Vagina (tissue), 2 donors: ENCODE data around the gene TRO. TPM values are rescaled to one million over a fixed set of nuclear protein-coding genes. Genes with fewer than 3 reads are reported as not detected.

Experiments used
- DNase-seq, 2 donors: peaks; one replicate each; pipeline ENCODE4 v3.0.0-alpha.2; 2017; ENCODE audit errors: extremely low spot score in 2 of 2
- H3K27ac ChIP-seq: fragments of 200-600 bp; sonication (generic); one replicate; pipeline ENCODE4 v1.5.1; 2019
- H3K27me3 ChIP-seq: fragments of 200-600 bp; sonication (generic); one replicate; pipeline ENCODE4 v1.5.1; 2019
- H3K36me3 ChIP-seq, 2 donors: fragments of 200-600 bp; sonication (generic); one replicate each; pipeline ENCODE4 v1.5.1; 2017 to 2019
- H3K4me1 ChIP-seq: fragments of 200-600 bp; sonication (generic); one replicate; pipeline ENCODE4 v1.5.1; 2019
- H3K4me3 ChIP-seq, 2 donors: fragments of 200-600 bp; sonication (generic); 1 replicate in 1 of 2; 2 replicates in 1 of 2; pipeline ENCODE4 v1.5.1; 2016 to 2019
- H3K9me3 ChIP-seq: fragments of 200-600 bp; sonication (generic); one replicate; pipeline ENCODE4 v1.5.1; 2019
- CTCF ChIP-seq, 3 experiments: fragments of 450-650 bp in 2 of 3; fragments of 200-600 bp in 1 of 3; sonication (generic) in 1 of 3; IDR thresholded peaks; one replicate each; pipeline ENCODE4 v1.5.1; 2017 to 2019; ENCODE audit warnings: antibody characterized with exemption in 3 of 3, mild to moderate bottlenecking in 2 of 3, moderate library complexity in 2 of 3
- POLR2A ChIP-seq, 2 donors: fragments of 450-650 bp; IDR thresholded peaks; one replicate each; pipeline ENCODE4 v1.6.1; 2017; ENCODE audit warnings: antibody characterized with exemption in 2 of 2, mild to moderate bottlenecking in 2 of 2, moderate library complexity in 2 of 2
- POLR2AphosphoS5 ChIP-seq, 2 donors: sonication (generic); formaldehyde crosslinking; IDR thresholded peaks; one replicate each; pipeline ENCODE4 v1.9.0; 2017; ENCODE audit warnings: antibody characterized with exemption in 2 of 2, mild to moderate bottlenecking in 2 of 2, low read depth in 1 of 2; ENCODE audit not compliant: insufficient read depth in 1 of 2
- intact Hi-C: fragments of 100-400 bp; cut with DNase I; formaldehyde crosslinking; loops from one replicate; pipeline ENCODE4 v1.15.1; 2023
- total RNA-seq: library from RNA; depleted of rRNA; stranded (reverse); fragments of >200 nt; gene quantifications from one replicate; pipeline ENCODE4 v1.2.3, GENCODE V29; 2016

The TRO gene
- total RNA-seq, 1 donor from 2014 or later = 12.3 TPM

GRCh38 chrX:54945224-54945623, 24.6 kb downstream of the TRO start:
- intact Hi-C loops = no loop called here
- Histone ChIP-seq H3K36me3 (no peaks in the 10 kb centered on the region), H3K9me3 (no peaks in the 10 kb centered on the region), H3K27me3 (no peaks in the 10 kb centered on the region), H3K27ac (no peak overlapping the region), H3K4me1 (no peaks in the 10 kb centered on the region), H3K4me3 (no peak overlapping the region)
- no peak for TF ChIP-seq POLR2A (IDR thresholded peaks at IDR 0.05)
- TF ChIP-seq POLR2AphosphoS5 (IDR thresholded peaks at IDR 0.05; ENCODE audit: insufficient read depth in 1 of 2, low read depth in 1 of 2) = no peak
- TF ChIP-seq CTCF (IDR thresholded peaks at IDR 0.05) = no peak
- no peak for DNase-seq

GRCh38 chrX:54950730-54951375, 30.2 kb downstream of the TRO start:
- no peaks in the 10 kb centered on the region for H3K36me3 ChIP-seq
- H3K4me3 ChIP-seq = no peak overlapping the region
- TF ChIP-seq CTCF (IDR thresholded peaks at IDR 0.05) = no peak
- no peak for TF ChIP-seq POLR2A (IDR thresholded peaks at IDR 0.05)
- H3K9me3 ChIP-seq = no peaks in the 10 kb centered on the region
- DNase-seq = no peak
- intact Hi-C loops = no loop called here
- H3K27me3 ChIP-seq = no peaks in the 10 kb centered on the region
- H3K27ac ChIP-seq = no peak overlapping the region
- no peaks in the 10 kb centered on the region for H3K4me1 ChIP-seq

GRCh38 chrX:54961750-54962149, 41.1 kb downstream of the TRO start:
- no peak for TF ChIP-seq POLR2AphosphoS5 (IDR thresholded peaks at IDR 0.05; ENCODE audit: insufficient read depth in 1 of 2, low read depth in 1 of 2)
- TF ChIP-seq POLR2A (IDR thresholded peaks at IDR 0.05) = no peak
- no peak for TF ChIP-seq CTCF (IDR thresholded peaks at IDR 0.05)
- no peaks in the 10 kb centered on the region for H3K27me3 ChIP-seq
- H3K27ac ChIP-seq = no peak overlapping the region
- DNase-seq = no peak
- no peaks in the 10 kb centered on the region for H3K4me1 ChIP-seq
- H3K9me3 ChIP-seq = no peaks in the 10 kb centered on the region
- no peaks in the 10 kb centered on the region for H3K36me3 ChIP-seq
- H3K4me3 ChIP-seq = no peak overlapping the region
- intact Hi-C loops = no loop called here

GRCh38 chrX:54964766-54965497, 44.3 kb downstream of the TRO start:
- DNase-seq = no peak
- TF ChIP-seq POLR2AphosphoS5 (IDR thresholded peaks at IDR 0.05; ENCODE audit: insufficient read depth in 1 of 2, low read depth in 1 of 2) (no peak), POLR2A (IDR thresholded peaks at IDR 0.05) (no peak), CTCF (IDR thresholded peaks at IDR 0.05) (no peak)
- intact Hi-C loops = no loop called here
- Histone ChIP-seq H3K36me3 (no peaks in the 10 kb centered on the region), H3K4me1 (no peaks in the 10 kb centered on the region), H3K9me3 (no peaks in the 10 kb centered on the region), H3K4me3 (no peak overlapping the region), H3K27me3 (no peaks in the 10 kb centered on the region), H3K27ac (no peak overlapping the region)

- intact Hi-C loops = no loop called here
- Histone ChIP-seq H3K4me3 (no peak overlapping the region), H3K27ac (no peak overlapping the region), H3K9me3 (no peaks in the 10 kb centered on the region), H3K27me3 (no peaks in the 10 kb centered on the region), H3K36me3 (no peaks in the 10 kb centered on the region), H3K4me1 (no peaks in the 10 kb centered on the region)
- TF ChIP-seq CTCF (IDR thresholded peaks at IDR 0.05) = no peak
- no peak for TF ChIP-seq POLR2A (IDR thresholded peaks at IDR 0.05)
- no peak for DNase-seq
These were observed 56.8 kb downstream of the TRO start for GRCh38 chrX:54977387-54977786.
